HepG2 (cell line): ENCODE data around the gene COX6A2. TPM values are rescaled to one million over a fixed set of nuclear protein-coding genes. Genes with fewer than 3 reads are reported as not detected.

ENCODE experiments used
- CREB1 ChIP-seq, 2 experiments: fragments of 450-650 bp in 1 of 2; IDR thresholded peaks; 2 replicates each; pipeline ENCODE4 v1.6.1; 2016 to 2017; ENCODE audit warnings: control low read depth in 1 of 2, mild to moderate bottlenecking in 1 of 2, missing compliant biosample characterization in 1 of 2, missing genetic modification characterization in 1 of 2
- ETV5 ChIP-seq: IDR thresholded peaks from 2 replicates; pipeline ENCODE4 v1.6.1; 2018; ENCODE audit warnings: missing biosample characterization, missing genetic modification reagents, inconsistent platforms, borderline replicate concordance
- GABPB1 ChIP-seq: IDR thresholded peaks from 2 replicates; pipeline ENCODE4 v1.6.1; 2016; ENCODE audit warnings: mild to moderate bottlenecking, missing genetic modification reagents, moderate library complexity, missing compliant biosample characterization
- GZF1 ChIP-seq: sonication (generic); formaldehyde crosslinking; IDR thresholded peaks from 2 replicates; pipeline ENCODE4 v1.5.1; 2020; ENCODE audit warnings: mild to moderate bottlenecking, missing genetic modification reagents
- HMGA1 ChIP-seq: sonication (generic); formaldehyde crosslinking; conservative IDR thresholded peaks from 2 replicates; pipeline ENCODE4 v1.4.0; 2020; ENCODE audit warnings: missing genetic modification reagents
- MBD4 ChIP-seq: IDR thresholded peaks from 2 replicates; pipeline ENCODE4 v1.6.1; 2012; ENCODE audit warnings: low read length, inconsistent platforms, borderline replicate concordance
- MEF2D ChIP-seq: sonication (generic); formaldehyde crosslinking; IDR thresholded peaks from 2 replicates; pipeline ENCODE4 v1.5.1; 2020; ENCODE audit warnings: mild to moderate bottlenecking, missing genetic modification reagents
- NFE2L2 ChIP-seq: fragments of 150-350 bp; IDR thresholded peaks from 2 replicates; pipeline ENCODE4 v1.6.1; 2014; ENCODE audit warnings: low read length
- PITX1 ChIP-seq: sonication (generic); formaldehyde crosslinking; IDR thresholded peaks from 2 replicates; pipeline ENCODE4 v1.5.1; 2020; ENCODE audit warnings: mild to moderate bottlenecking, missing genetic modification reagents
- SNAPC2 ChIP-seq: sonication (generic); formaldehyde crosslinking; IDR thresholded peaks from 2 replicates; pipeline ENCODE4 v1.8.1; 2022; ENCODE audit warnings: mild to moderate bottlenecking, missing genetic modification reagents
- SNRNP70 ChIP-seq: fragments of 200-400 bp; formaldehyde crosslinking; IDR thresholded peaks from 2 replicates; pipeline ENCODE4 v1.6.1; 2017; ENCODE audit warnings: mild to moderate bottlenecking, low read depth, low read length, moderate library complexity
- ZBTB7B ChIP-seq: sonication (generic); formaldehyde crosslinking; IDR thresholded peaks from 2 replicates; pipeline ENCODE4 v1.4.0; 2020; ENCODE audit warnings: missing genetic modification reagents
- ZNF121 ChIP-seq: sonication (generic); formaldehyde crosslinking; IDR thresholded peaks from 2 replicates; pipeline ENCODE4 v1.5.0; 2020; ENCODE audit warnings: mild to moderate bottlenecking, missing genetic modification reagents
- ZNF878 ChIP-seq: sonication (generic); formaldehyde crosslinking; IDR thresholded peaks from 2 replicates; pipeline ENCODE4 v1.8.1; 2023; ENCODE audit warnings: mild to moderate bottlenecking, missing genetic modification reagents, moderate library complexity
- polyA plus RNA-seq, 8 experiments: library from polyadenylated mRNA; depleted of rRNA in 3 of 8; stranded (reverse) in 7 of 8; unstranded in 1 of 8; fragments of >200 nt; fragmentation: Illumina TruSeq in 4 of 8; extraction: Trizol in 4 of 8; gene quantifications; 2 replicates each; pipeline versions ENCODE4 v1.2.1 to v1.2.3, GENCODE V29; 2011 to 2016; ENCODE audit warnings: low read depth in 4 of 8, missing spikeins in 1 of 8, mixed read lengths in 1 of 8; ENCODE audit not compliant: insufficient read depth in 1 of 8
- total RNA-seq, 5 experiments: library from RNA; depleted of rRNA; stranded (reverse); fragments of >200 nt; fragmentation: Illumina TruSeq; extraction: Trizol; gene quantifications; 2 replicates each; pipeline ENCODE4 v1.2.3, GENCODE V29; 2016; ENCODE audit warnings: low read depth in 1 of 5
- TF ChIP-seq, protein P1 (sequence below): sonication (generic); formaldehyde crosslinking; IDR thresholded peaks from 2 replicates; pipeline ENCODE4 v1.5.0; 2020; ENCODE audit warnings: missing genetic modification reagents
- TF ChIP-seq, protein P2 (sequence below): sonication (generic); formaldehyde crosslinking; IDR thresholded peaks from 2 replicates; pipeline ENCODE4 v1.4.0; 2020; ENCODE audit warnings: missing genetic modification reagents
- TF ChIP-seq, protein P3 (sequence below): sonication (generic); formaldehyde crosslinking; IDR thresholded peaks from 2 replicates; pipeline ENCODE4 v1.8.1; 2023; ENCODE audit warnings: mild to moderate bottlenecking, inconsistent platforms, moderate library complexity, missing genetic modification reagents, borderline replicate concordance
- TF ChIP-seq, protein P4 (sequence below): IDR thresholded peaks from 2 replicates; pipeline ENCODE4 v1.6.1; 2016; ENCODE audit warnings: missing genetic modification reagents, missing compliant biosample characterization
- TF ChIP-seq, protein P5 (sequence below): sonication (generic); formaldehyde crosslinking; conservative IDR thresholded peaks from 2 replicates; pipeline ENCODE4 v1.4.0; 2020; ENCODE audit warnings: missing genetic modification reagents
- TF ChIP-seq, protein P6 (sequence below): sonication (generic); formaldehyde crosslinking; IDR thresholded peaks from 2 replicates; pipeline ENCODE4 v1.8.0; 2022; ENCODE audit warnings: low read depth, missing genetic modification reagents

COX6A2 gene
- total and polyA plus RNA-seq, 2 of the 13 experiments (the other 11 are each of a cell fraction or from before 2014, with no cell fraction given) = not detected

DNA sequence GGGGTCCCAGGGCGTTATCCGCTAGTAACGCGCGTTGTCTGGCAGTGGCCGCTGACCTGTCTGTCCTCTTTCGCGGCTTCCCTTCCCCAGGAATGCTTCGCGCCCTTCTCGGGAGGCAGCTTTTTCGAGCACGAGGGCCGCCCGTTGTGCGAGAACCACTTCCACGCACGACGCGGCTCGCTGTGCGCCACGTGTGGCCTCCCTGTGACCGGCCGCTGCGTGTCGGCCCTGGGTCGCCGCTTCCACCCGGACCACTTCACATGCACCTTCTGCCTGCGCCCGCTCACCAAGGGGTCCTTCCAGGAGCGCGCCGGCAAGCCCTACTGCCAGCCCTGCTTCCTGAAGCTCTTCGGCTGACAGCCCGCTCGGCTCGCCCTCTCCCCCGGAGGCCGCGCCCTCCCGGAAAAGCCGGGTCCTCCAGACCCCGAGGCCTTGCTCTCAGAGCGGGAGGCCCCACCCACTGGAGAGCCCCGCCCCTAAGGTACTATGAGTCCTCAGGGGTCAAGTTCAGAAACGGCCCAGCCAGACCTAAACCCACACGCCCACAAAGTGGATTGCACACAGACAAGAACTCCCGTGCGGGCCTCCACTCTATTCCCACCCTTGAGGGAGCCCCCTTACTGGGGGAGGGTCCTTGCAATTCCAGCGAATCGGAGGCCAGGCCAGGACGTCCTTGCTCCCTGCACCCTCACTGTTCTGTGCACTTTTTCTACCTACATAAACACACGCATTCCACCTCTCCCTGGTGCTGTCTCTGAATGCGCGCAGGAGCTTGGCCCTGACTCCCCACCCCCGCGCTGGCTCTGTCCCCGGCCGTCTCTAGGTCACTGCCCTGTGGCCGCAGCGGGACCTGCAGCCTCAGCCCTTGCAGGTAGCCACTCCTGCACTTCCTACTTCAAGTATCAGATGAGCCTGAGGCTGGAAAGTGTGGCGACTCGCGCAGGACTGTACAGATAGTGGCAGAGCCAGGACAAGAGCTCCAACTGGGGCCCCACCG lies 49.4 kb upstream of the COX6A2 start (continued):
- TF ChIP-seq, protein P1, sequence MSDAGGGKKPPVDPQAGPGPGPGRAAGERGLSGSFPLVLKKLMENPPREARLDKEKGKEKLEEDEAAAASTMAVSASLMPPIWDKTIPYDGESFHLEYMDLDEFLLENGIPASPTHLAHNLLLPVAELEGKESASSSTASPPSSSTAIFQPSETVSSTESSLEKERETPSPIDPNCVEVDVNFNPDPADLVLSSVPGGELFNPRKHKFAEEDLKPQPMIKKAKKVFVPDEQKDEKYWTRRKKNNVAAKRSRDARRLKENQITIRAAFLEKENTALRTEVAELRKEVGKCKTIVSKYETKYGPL (CRISPR knock-in tag) = peak; percentile 30; the same call in 1 of the 2 replicates
- TF ChIP-seq, protein P2, sequence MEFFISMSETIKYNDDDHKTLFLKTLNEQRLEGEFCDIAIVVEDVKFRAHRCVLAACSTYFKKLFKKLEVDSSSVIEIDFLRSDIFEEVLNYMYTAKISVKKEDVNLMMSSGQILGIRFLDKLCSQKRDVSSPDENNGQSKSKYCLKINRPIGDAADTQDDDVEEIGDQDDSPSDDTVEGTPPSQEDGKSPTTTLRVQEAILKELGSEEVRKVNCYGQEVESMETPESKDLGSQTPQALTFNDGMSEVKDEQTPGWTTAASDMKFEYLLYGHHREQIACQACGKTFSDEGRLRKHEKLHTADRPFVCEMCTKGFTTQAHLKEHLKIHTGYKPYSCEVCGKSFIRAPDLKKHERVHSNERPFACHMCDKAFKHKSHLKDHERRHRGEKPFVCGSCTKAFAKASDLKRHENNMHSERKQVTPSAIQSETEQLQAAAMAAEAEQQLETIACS (CRISPR knock-in tag) = no peak
- TF ChIP-seq ETV5 (CRISPR knock-in tag) = peak; percentile 60
- TF ChIP-seq ZNF878 (CRISPR knock-in tag) = no peak
- TF ChIP-seq, protein P3, sequence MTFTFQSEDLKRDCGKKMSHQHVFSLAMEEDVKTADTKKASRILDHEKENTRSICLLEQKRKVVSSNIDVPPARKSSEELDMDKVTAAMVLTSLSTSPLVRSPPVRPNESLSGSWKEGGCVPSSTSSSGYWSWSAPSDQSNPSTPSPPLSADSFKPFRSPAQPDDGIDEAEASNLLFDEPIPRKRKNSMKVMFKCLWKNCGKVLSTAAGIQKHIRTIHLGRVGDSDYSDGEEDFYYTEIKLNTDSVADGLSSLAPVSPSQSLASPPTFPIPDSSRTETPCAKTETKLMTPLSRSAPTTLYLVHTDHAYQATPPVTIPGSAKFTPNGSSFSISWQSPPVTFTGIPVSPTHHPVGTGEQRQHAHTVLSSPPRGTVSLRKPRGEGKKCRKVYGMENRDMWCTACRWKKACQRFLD (CRISPR knock-in tag) = no peak; the same call in 1 of the 2 replicates
- TF ChIP-seq SNRNP70 = no peak
- TF ChIP-seq ZBTB7B (CRISPR knock-in tag) = peak; percentile 79
- no peak for TF ChIP-seq HMGA1 (CRISPR knock-in tag)
- 0 out of 2 replicates have a peak, but pooled peaks have one; percentile 18 for TF ChIP-seq SNAPC2
- TF ChIP-seq ZNF121 (CRISPR knock-in tag) = peak; percentile 73
- peak; percentile 5; the same call in 1 of the 2 replicates for TF ChIP-seq CREB1 (IDR thresholded peaks at IDR 0.05)
- TF ChIP-seq CREB1 (CRISPR knock-in tag; IDR thresholded peaks at IDR 0.05) = no peak
- TF ChIP-seq, protein P4, sequence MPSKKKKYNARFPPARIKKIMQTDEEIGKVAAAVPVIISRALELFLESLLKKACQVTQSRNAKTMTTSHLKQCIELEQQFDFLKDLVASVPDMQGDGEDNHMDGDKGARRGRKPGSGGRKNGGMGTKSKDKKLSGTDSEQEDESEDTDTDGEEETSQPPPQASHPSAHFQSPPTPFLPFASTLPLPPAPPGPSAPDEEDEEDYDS (CRISPR knock-in tag) = peak; percentile 45; the same call in 1 of the 2 replicates
- TF ChIP-seq MEF2D = peak; percentile 91
- no peak for TF ChIP-seq NFE2L2
- TF ChIP-seq PITX1 (CRISPR knock-in tag) = peak; percentile 62
- peak; percentile 89; the same call in 1 of the 2 replicates for TF ChIP-seq GZF1 (CRISPR knock-in tag)
- peak; percentile 78; the same call in 1 of the 2 replicates for TF ChIP-seq GABPB1 (CRISPR knock-in tag)
- TF ChIP-seq MBD4 = no peak
- TF ChIP-seq, protein P5, sequence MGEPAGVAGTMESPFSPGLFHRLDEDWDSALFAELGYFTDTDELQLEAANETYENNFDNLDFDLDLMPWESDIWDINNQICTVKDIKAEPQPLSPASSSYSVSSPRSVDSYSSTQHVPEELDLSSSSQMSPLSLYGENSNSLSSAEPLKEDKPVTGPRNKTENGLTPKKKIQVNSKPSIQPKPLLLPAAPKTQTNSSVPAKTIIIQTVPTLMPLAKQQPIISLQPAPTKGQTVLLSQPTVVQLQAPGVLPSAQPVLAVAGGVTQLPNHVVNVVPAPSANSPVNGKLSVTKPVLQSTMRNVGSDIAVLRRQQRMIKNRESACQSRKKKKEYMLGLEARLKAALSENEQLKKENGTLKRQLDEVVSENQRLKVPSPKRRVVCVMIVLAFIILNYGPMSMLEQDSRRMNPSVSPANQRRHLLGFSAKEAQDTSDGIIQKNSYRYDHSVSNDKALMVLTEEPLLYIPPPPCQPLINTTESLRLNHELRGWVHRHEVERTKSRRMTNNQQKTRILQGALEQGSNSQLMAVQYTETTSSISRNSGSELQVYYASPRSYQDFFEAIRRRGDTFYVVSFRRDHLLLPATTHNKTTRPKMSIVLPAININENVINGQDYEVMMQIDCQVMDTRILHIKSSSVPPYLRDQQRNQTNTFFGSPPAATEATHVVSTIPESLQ (CRISPR knock-in tag) = no peak
- TF ChIP-seq, protein P6, sequence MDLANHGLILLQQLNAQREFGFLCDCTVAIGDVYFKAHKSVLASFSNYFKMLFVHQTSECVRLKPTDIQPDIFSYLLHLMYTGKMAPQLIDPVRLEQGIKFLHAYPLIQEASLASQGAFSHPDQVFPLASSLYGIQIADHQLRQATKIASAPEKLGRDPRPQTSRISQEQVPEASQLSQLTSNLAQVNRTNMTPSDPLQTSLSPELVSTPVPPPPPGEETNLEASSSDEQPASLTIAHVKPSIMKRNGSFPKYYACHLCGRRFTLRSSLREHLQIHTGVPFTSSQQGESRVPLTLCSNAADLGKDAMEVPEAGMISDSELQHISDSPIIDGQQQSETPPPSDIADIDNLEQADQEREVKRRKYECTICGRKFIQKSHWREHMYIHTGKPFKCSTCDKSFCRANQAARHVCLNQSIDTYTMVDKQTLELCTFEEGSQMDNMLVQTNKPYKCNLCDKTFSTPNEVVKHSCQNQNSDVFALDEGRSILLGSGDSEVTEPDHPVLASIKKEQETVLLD (CRISPR knock-in tag) = no peak
